KG1 (cell line): ENCODE measurements around the gene AVPR1A.

Experiments used
- DNase-seq: peaks from one replicate; lab custom pipeline; 2025; lab: John Stamatoyannopoulos, UW

Gene AVPR1A

DNA sequence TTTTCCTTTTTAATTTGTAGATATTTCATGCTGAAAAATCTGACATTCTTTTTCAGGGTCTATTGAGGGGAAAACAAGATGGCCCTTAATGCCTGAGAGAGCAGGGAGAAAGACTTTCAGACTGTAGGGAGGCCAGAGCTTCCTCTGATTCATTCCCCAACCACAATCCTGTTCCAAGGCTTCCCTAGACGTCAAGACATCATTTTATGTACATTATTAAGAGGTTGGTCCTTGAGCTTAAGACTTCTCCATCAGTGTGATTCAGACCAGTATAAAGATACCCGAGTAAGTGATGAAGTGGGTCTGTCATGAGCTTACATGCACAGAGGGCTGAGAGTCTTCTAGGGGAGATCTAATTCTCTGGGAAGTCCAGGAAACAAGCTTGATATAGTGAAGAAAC is 57.3 kb downstream of the AVPR1A start:
- DNase-seq: no peak

DNA sequence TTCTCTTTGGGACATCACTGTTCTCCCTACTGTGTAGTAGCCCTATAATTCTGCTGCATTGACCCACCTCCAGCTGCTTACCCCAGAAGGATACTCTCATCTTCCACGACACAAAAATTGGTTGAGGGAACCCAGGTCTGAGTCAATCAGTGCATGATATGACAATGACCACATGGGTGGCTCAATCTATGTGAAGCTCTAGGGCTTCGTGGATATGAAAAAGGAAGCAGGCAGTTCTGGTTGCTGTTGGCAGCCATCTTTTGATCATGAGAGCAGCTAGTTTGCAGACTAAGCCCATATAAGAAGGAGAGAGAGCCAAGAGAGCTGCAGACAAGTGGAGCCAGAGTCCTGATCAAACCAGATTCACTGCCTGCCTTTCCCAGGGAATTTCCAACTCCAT is 57.9 kb downstream of the AVPR1A start:
- no peak for DNase-seq
